HFFc6 (cell line): Measurements from ENCODE around the gene CIROP. TPM values are rescaled to one million over a fixed set of nuclear protein-coding genes. Genes with fewer than 3 reads are reported as not detected.

Experiments
- DNase-seq: peaks from one replicate; pipeline ENCODE4 v3.0.0-alpha.2; 2018
- H3K27ac Mint-ChIP-seq: 2 replicates; pipeline ENCODE4 v1.8.0; 2020; ENCODE audit warnings: mild to moderate bottlenecking, mixed read lengths
- H3K27me3 Mint-ChIP-seq: 2 replicates; pipeline ENCODE4 v1.8.0; 2021; ENCODE audit warnings: mild to moderate bottlenecking, moderate library complexity, mixed read lengths; ENCODE audit not compliant: insufficient read depth
- H3K36me3 Mint-ChIP-seq: 2 replicates; pipeline ENCODE4 v1.8.0; 2021; ENCODE audit warnings: low read depth, mixed read lengths
- H3K4me1 Mint-ChIP-seq: 2 replicates; pipeline ENCODE4 v1.8.0; 2020; ENCODE audit warnings: low read depth, mixed read lengths
- H3K4me3 Mint-ChIP-seq: 2 replicates; pipeline ENCODE4 v1.8.0; 2020; ENCODE audit warnings: mild to moderate bottlenecking, moderate library complexity, mixed read lengths
- H3K9me3 Mint-ChIP-seq: 2 replicates; pipeline ENCODE4 v1.8.0; 2020; ENCODE audit warnings: mild to moderate bottlenecking, mixed read lengths
- CTCF ChIP-seq: fragments of 200-600 bp; sonication (generic); IDR thresholded peaks from 2 replicates; pipeline ENCODE4 v1.5.0; 2021; ENCODE audit warnings: antibody characterized with exemption, mild to moderate bottlenecking
- total RNA-seq, 6 experiments: library from RNA; stranded (reverse); fragmentation: NEBNext Ultra II Directional; extraction: Animal tissue kit (Norgen Biotek cat#: 25700); gene quantifications; 2 replicates in 1 of 6; 3 replicates in 5 of 6; pipeline ENCODE4 v1.2.3, GENCODE V29; 2021

Gene CIROP
- total RNA-seq, 6 experiments from 2014 or later, result not detected

DNA sequence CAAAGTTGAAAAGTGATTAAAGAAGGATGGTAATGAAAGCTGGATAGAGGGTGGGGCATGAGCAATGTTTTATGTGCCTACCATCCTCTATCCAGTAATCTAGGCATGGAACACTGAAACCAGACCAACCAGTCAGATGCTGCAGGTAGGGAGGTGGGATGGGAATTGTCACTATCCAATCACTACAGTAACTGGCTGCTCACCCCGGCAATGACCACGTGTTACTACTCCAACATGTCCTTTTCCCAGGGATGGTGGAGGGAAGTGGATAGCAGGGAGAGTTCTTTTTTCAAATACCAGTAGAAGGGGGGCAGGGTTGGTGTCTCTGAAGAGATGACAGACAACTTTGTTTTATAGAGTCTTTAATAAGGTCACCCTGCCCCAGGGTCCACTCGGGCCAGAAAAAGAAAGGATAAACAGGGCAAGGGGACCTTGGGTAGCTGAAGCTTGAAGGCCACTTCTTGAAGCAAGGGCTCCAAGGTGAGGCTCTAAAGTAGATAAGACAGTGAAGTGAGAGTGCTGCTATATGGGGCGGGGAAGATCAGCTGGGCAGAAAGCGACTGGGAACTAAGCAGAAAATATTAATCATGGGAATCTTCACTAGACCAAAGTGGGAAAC lies 32.8 kb downstream of the CIROP start:
- TF ChIP-seq CTCF, result no peak
- Mint-ChIP-seq H3K4me3 (peak overlapping the region; percentile 94), H3K27ac (peak overlapping the region; percentile 91), H3K36me3 (peaks cover 32% of the 10 kb centered on the region; the same call in 1 of the 2 replicates), H3K27me3 (peaks cover 6% of the 10 kb centered on the region), H3K4me1 (peaks cover 49% of the 10 kb centered on the region), H3K9me3 (no peaks in the 10 kb centered on the region)
- DNase-seq, result no peak

GRCh38 chr14:23071244-23071920 lies 33.4 kb downstream of the CIROP start:
- Mint-ChIP-seq H3K9me3 (no peaks in the 10 kb centered on the region), H3K27ac (peak overlapping the region; percentile 91), H3K4me3 (peak overlapping the region; percentile 94), H3K4me1 (peaks cover 49% of the 10 kb centered on the region), H3K27me3 (peaks cover 6% of the 10 kb centered on the region), H3K36me3 (peaks cover 32% of the 10 kb centered on the region; the same call in 1 of the 2 replicates)
- peak; percentile 89 for DNase-seq
- no peak for TF ChIP-seq CTCF

- DNase-seq, result no peak
- no peak for TF ChIP-seq CTCF
- no peaks in the 10 kb centered on the region for H3K9me3 Mint-ChIP-seq
- peak overlapping the region; percentile 91 for H3K27ac Mint-ChIP-seq
- peak overlapping the region; percentile 94 for H3K4me3 Mint-ChIP-seq
- H3K4me1 Mint-ChIP-seq, result peaks cover 56% of the 10 kb centered on the region
- peaks cover 38% of the 10 kb centered on the region for H3K36me3 Mint-ChIP-seq
- H3K27me3 Mint-ChIP-seq, result peaks cover 6% of the 10 kb centered on the region
Observed at GRCh38 chr14:23070262-23071129, 34.3 kb downstream of the CIROP start.

- peaks cover 6% of the 10 kb centered on the region for H3K27me3 Mint-ChIP-seq
- peak overlapping the region; percentile 74 for H3K27ac Mint-ChIP-seq
- no peak for TF ChIP-seq CTCF
- no peaks in the 10 kb centered on the region for H3K9me3 Mint-ChIP-seq
- H3K36me3 Mint-ChIP-seq, result peaks cover 35% of the 10 kb centered on the region
- H3K4me1 Mint-ChIP-seq, result peaks cover 57% of the 10 kb centered on the region
- peak overlapping the region; percentile 94 for H3K4me3 Mint-ChIP-seq
- DNase-seq, result no peak
Observed at GRCh38 chr14:23069413-23069806, 35.4 kb downstream of the CIROP start.

- Mint-ChIP-seq H3K36me3 (peaks cover 40% of the 10 kb centered on the region), H3K9me3 (no peaks in the 10 kb centered on the region), H3K4me1 (peaks cover 61% of the 10 kb centered on the region), H3K27ac (peak overlapping the region; percentile 74), H3K4me3 (peak overlapping the region; percentile 94), H3K27me3 (peaks cover 6% of the 10 kb centered on the region)
- DNase-seq, result peak; percentile 93
- TF ChIP-seq CTCF, result peak; percentile 99
Observed at GRCh38 chr14:23068789-23069412, 35.9 kb downstream of the CIROP start.
